GM12872 (cell line): ENCODE measurements around the gene FDPS.

Experiments
- TF ChIP-seq, protein P1 (sequence below): IDR thresholded peaks from 3 replicates; pipeline ENCODE4 v1.5.1; 2011; ENCODE audit warnings: low read depth, mild to moderate bottlenecking, low read length, moderate library complexity; ENCODE audit not compliant: insufficient read depth

Gene FDPS

DNA sequence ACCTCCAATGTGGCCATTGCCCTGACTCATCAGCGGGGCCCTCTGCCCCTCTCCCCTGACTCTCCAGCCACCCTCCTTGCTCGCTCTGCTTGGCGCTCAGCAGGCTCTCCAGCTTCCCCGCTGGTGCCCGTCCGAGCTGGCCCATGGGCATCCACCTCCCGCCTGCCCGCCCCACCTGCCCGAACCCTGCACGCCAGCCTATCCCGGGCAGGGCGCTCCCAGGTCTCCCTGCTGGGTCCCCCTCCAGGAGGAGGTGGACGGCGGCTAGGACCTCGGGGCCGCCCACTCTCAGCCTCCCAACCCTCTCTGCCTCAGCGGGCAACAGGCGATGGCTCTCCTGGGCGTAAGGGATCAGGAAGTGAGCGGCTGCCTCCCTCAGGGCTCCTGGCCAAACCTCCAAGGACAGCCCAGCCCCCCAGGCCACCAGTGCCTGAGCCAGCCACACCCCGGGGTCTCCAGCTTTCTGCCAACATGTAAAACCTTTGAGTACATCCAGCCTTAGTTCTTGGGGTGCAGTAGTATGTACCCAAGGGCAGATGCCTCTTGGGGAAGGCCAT, 20.6 kb upstream of the FDPS start:
- TF ChIP-seq, protein P1, sequence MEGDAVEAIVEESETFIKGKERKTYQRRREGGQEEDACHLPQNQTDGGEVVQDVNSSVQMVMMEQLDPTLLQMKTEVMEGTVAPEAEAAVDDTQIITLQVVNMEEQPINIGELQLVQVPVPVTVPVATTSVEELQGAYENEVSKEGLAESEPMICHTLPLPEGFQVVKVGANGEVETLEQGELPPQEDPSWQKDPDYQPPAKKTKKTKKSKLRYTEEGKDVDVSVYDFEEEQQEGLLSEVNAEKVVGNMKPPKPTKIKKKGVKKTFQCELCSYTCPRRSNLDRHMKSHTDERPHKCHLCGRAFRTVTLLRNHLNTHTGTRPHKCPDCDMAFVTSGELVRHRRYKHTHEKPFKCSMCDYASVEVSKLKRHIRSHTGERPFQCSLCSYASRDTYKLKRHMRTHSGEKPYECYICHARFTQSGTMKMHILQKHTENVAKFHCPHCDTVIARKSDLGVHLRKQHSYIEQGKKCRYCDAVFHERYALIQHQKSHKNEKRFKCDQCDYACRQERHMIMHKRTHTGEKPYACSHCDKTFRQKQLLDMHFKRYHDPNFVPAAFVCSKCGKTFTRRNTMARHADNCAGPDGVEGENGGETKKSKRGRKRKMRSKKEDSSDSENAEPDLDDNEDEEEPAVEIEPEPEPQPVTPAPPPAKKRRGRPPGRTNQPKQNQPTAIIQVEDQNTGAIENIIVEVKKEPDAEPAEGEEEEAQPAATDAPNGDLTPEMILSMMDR = no peak

GRCh38 chr1:155293086-155293749, 15.4 kb upstream of the FDPS start:
- TF ChIP-seq, protein P1 = no peak

GRCh38 chr1:155294520-155295182, 14.0 kb upstream of the FDPS start:
- TF ChIP-seq, protein P1 = no peak

GRCh38 chr1:155295183-155295941, 13.3 kb upstream of the FDPS start:
- TF ChIP-seq, protein P1 = no peak

- TF ChIP-seq, protein P1 = no peak
Measured at GRCh38 chr1:155295942-155296267, 12.8 kb upstream of the FDPS start.

- TF ChIP-seq, protein P1 = no peak
Measured at GRCh38 chr1:155296661-155297060, 12.0 kb upstream of the FDPS start.

GRCh38 chr1:155297384-155297783, 11.3 kb upstream of the FDPS start:
- TF ChIP-seq, protein P1 = no peak
